HG03103 (cell line): ENCODE measurements around the gene PMPCA.

Experiments
- ATAC-seq: cut with Tn5 transposase; IDR thresholded peaks from one replicate; pipeline ENCODE4 v1.9.1; 2021; ENCODE audit warnings: low read depth; ENCODE audit not compliant: unreplicated experiment

The PMPCA gene

GRCh38 chr9:136451221-136451877, 40.9 kb downstream of the PMPCA start:
- ATAC-seq = no peak

GRCh38 chr9:136453326-136453725, 42.9 kb downstream of the PMPCA start:
- no peak for ATAC-seq

- no peak for ATAC-seq
Measured at GRCh38 chr9:136454026-136454796, 43.8 kb downstream of the PMPCA start.

GRCh38 chr9:136455043-136456002, 44.9 kb downstream of the PMPCA start:
- no peak for ATAC-seq

- ATAC-seq = no peak
Measured at GRCh38 chr9:136456258-136456657, 45.8 kb downstream of the PMPCA start.

GRCh38 chr9:136457326-136457725, 46.9 kb downstream of the PMPCA start:
- no peak for ATAC-seq

- no peak for ATAC-seq
Measured at GRCh38 chr9:136459425-136459824, 49.0 kb downstream of the PMPCA start.

- no peak for ATAC-seq
Measured at GRCh38 chr9:136460772-136461325, 50.4 kb downstream of the PMPCA start.

GRCh38 chr9:136462664-136463063, 52.2 kb downstream of the PMPCA start:
- ATAC-seq = no peak

- no peak for ATAC-seq
Measured at GRCh38 chr9:136463578-136463977, 53.1 kb downstream of the PMPCA start.

GRCh38 chr9:136464241-136464640, 53.8 kb downstream of the PMPCA start:
- ATAC-seq = no peak

GRCh38 chr9:136465500-136466154, 55.2 kb downstream of the PMPCA start:
- ATAC-seq = no peak

GRCh38 chr9:136466155-136466541, 55.7 kb downstream of the PMPCA start:
- no peak for ATAC-seq

- no peak for ATAC-seq
Measured at GRCh38 chr9:136467766-136468165, 57.3 kb downstream of the PMPCA start.

GRCh38 chr9:136470356-136470755, 59.9 kb downstream of the PMPCA start:
- no peak for ATAC-seq

GRCh38 chr9:136470792-136471469, 60.5 kb downstream of the PMPCA start:
- no peak for ATAC-seq

GRCh38 chr9:136471802-136472487, 61.5 kb downstream of the PMPCA start:
- no peak for ATAC-seq

- ATAC-seq = no peak
Measured at GRCh38 chr9:136472640-136473353, 62.3 kb downstream of the PMPCA start.

- ATAC-seq = no peak
Measured at GRCh38 chr9:136473354-136473721, 62.9 kb downstream of the PMPCA start.
